HepG2 (cell line): ENCODE measurements around the gene PRDM10. TPM values are rescaled to one million over a fixed set of nuclear protein-coding genes. Genes with fewer than 3 reads are reported as not detected.

Experiments
- ARNT2 ChIP-seq: sonication (generic); formaldehyde crosslinking; IDR thresholded peaks from 2 replicates; pipeline ENCODE4 v1.8.0; 2022; ENCODE audit warnings: mild to moderate bottlenecking, low read depth, missing genetic modification reagents, moderate library complexity
- ASH2L ChIP-seq: fragments of 300-600, 200-600 bp; sonication (generic); IDR thresholded peaks from 2 replicates; pipeline ENCODE4 v1.7.0; 2017; ENCODE audit warnings: low read depth, mild to moderate bottlenecking, moderate library complexity, mixed read lengths, low read length; ENCODE audit not compliant: insufficient read length
- CSRNP2 ChIP-seq: sonication (generic); formaldehyde crosslinking; conservative IDR thresholded peaks from 2 replicates; pipeline ENCODE4 v1.8.0; 2022; ENCODE audit warnings: low read depth, missing genetic modification reagents
- ISX ChIP-seq: sonication (generic); formaldehyde crosslinking; conservative IDR thresholded peaks from 2 replicates; pipeline ENCODE4 v1.5.0; 2020; ENCODE audit warnings: missing genetic modification reagents
- MYPOP ChIP-seq: sonication (generic); formaldehyde crosslinking; IDR thresholded peaks from 2 replicates; pipeline ENCODE4 v1.8.1; 2023; ENCODE audit warnings: mild to moderate bottlenecking, moderate library complexity, missing genetic modification reagents
- PPARG ChIP-seq: conservative IDR thresholded peaks from 2 replicates; pipeline ENCODE4 v1.6.1; 2016; ENCODE audit warnings: missing biosample characterization, missing genetic modification reagents
- PRPF4 ChIP-seq: fragments of 200-400 bp; formaldehyde crosslinking; IDR thresholded peaks from 2 replicates; pipeline ENCODE4 v1.6.1; 2016; ENCODE audit warnings: low read length, low read depth; ENCODE audit not compliant: poor library complexity, severe bottlenecking
- RARG ChIP-seq: sonication (generic); formaldehyde crosslinking; IDR thresholded peaks from 2 replicates; pipeline ENCODE4 v1.4.0; 2020; ENCODE audit warnings: low read depth, mild to moderate bottlenecking, missing genetic modification reagents
- SP140L ChIP-seq: sonication (generic); formaldehyde crosslinking; IDR thresholded peaks from 2 replicates; pipeline ENCODE4 v1.4.0; 2020; ENCODE audit warnings: missing genetic modification reagents, borderline replicate concordance
- STAG1 ChIP-seq: sonication (generic); formaldehyde crosslinking; IDR thresholded peaks from 2 replicates; pipeline ENCODE4 v1.4.0; 2020; ENCODE audit warnings: missing genetic modification reagents
- STAT5B ChIP-seq: sonication (generic); formaldehyde crosslinking; IDR thresholded peaks from 2 replicates; pipeline ENCODE4 v1.4.0; 2020; ENCODE audit warnings: missing genetic modification reagents
- TFDP2 ChIP-seq: sonication (generic); formaldehyde crosslinking; IDR thresholded peaks from 2 replicates; pipeline ENCODE4 v1.4.0; 2020; ENCODE audit warnings: missing genetic modification reagents
- USF2 ChIP-seq, 2 experiments: sonication (generic) in 1 of 2; formaldehyde crosslinking in 1 of 2; IDR thresholded peaks; 2 replicates each; pipeline versions ENCODE4 v1.5.1 to v1.6.1; 2011 to 2020; ENCODE audit warnings: borderline replicate concordance in 1 of 2, low read depth in 1 of 2, low read length in 1 of 2, mild to moderate bottlenecking in 1 of 2, missing genetic modification reagents in 1 of 2, moderate library complexity in 1 of 2
- ZBTB42 ChIP-seq: sonication (generic); formaldehyde crosslinking; IDR thresholded peaks from 2 replicates; pipeline ENCODE4 v1.5.0; 2020; ENCODE audit warnings: mild to moderate bottlenecking, missing genetic modification reagents
- ZMYM3 ChIP-seq: sonication (generic); formaldehyde crosslinking; IDR thresholded peaks from 2 replicates; pipeline ENCODE4 v1.5.1; 2020; ENCODE audit warnings: mild to moderate bottlenecking, missing genetic modification reagents
- ZNF253 ChIP-seq: sonication (generic); formaldehyde crosslinking; IDR thresholded peaks from 2 replicates; pipeline ENCODE4 v1.8.0; 2022; ENCODE audit warnings: mild to moderate bottlenecking, missing genetic modification reagents, borderline replicate concordance
- ZNF3 ChIP-seq: IDR thresholded peaks from 2 replicates; pipeline ENCODE4 v1.7.0; 2017; ENCODE audit warnings: inconsistent platforms
- ZNF329 ChIP-seq: sonication (generic); formaldehyde crosslinking; IDR thresholded peaks from 2 replicates; pipeline ENCODE4 v1.9.0; 2021; ENCODE audit warnings: low read depth, mild to moderate bottlenecking, missing genetic modification reagents
- ZNF496 ChIP-seq: sonication (generic); formaldehyde crosslinking; IDR thresholded peaks from 2 replicates; pipeline ENCODE4 v1.8.1; 2023; ENCODE audit warnings: mild to moderate bottlenecking, moderate library complexity, missing genetic modification reagents; ENCODE audit not compliant: insufficient replicate concordance
- ZNF660 ChIP-seq: sonication (generic); formaldehyde crosslinking; IDR thresholded peaks from 2 replicates; pipeline ENCODE4 v1.5.1; 2020; ENCODE audit warnings: mild to moderate bottlenecking, low read depth, missing genetic modification reagents, borderline replicate concordance
- ZNF670 ChIP-seq: sonication (generic); formaldehyde crosslinking; IDR thresholded peaks from 2 replicates; pipeline ENCODE4 v1.8.0; 2022; ENCODE audit warnings: mild to moderate bottlenecking, missing genetic modification reagents, borderline replicate concordance
- polyA plus RNA-seq, 8 experiments: library from polyadenylated mRNA; depleted of rRNA in 3 of 8; stranded (reverse) in 7 of 8; unstranded in 1 of 8; fragments of >200 nt; fragmentation: Illumina TruSeq in 4 of 8; extraction: Trizol in 4 of 8; gene quantifications; 2 replicates each; pipeline versions ENCODE4 v1.2.1 to v1.2.3, GENCODE V29; 2011 to 2016; ENCODE audit warnings: low read depth in 4 of 8, missing spikeins in 1 of 8, mixed read lengths in 1 of 8; ENCODE audit not compliant: insufficient read depth in 1 of 8
- total RNA-seq, 5 experiments: library from RNA; depleted of rRNA; stranded (reverse); fragments of >200 nt; fragmentation: Illumina TruSeq; extraction: Trizol; gene quantifications; 2 replicates each; pipeline ENCODE4 v1.2.3, GENCODE V29; 2016; ENCODE audit warnings: low read depth in 1 of 5

Gene PRDM10
- total and polyA plus RNA-seq, 2 of the 13 experiments (the other 11 are each of a cell fraction or from before 2014, with no cell fraction given): 5.7 to 5.8 TPM

GRCh38 chr11:130002846-130003716 lies 446 bp upstream of the PRDM10 start (continued):
- TF ChIP-seq TFDP2 (CRISPR knock-in tag): peak; percentile 85
- TF ChIP-seq RARG: no peak
- 0 out of 2 replicates have a peak, but pooled peaks have one; percentile 30 for TF ChIP-seq STAT5B (CRISPR knock-in tag)
- no peak for TF ChIP-seq ZNF3 (CRISPR knock-in tag)
- no peak; the same call in 1 of the 2 replicates for TF ChIP-seq ZNF329
- no peak for TF ChIP-seq USF2 (IDR thresholded peaks at IDR 0.05; ENCODE audit: low read depth, low read length)
- TF ChIP-seq USF2 (CRISPR knock-in tag; IDR thresholded peaks at IDR 0.05; ENCODE audit: borderline replicate concordance): no peak
- no peak for TF ChIP-seq ZNF660 (CRISPR knock-in tag)
- 0 out of 2 replicates have a peak, but pooled peaks have one; percentile 62 for TF ChIP-seq SP140L (CRISPR knock-in tag)
- TF ChIP-seq ZNF496 (CRISPR knock-in tag): no peak
- peak; percentile 70 for TF ChIP-seq ASH2L
- TF ChIP-seq PPARG (CRISPR knock-in tag): peak; percentile 32
- TF ChIP-seq MYPOP (CRISPR knock-in tag): peak; percentile 95; the same call in 1 of the 2 replicates
- peak; percentile 89 for TF ChIP-seq ARNT2
- TF ChIP-seq ZBTB42 (CRISPR knock-in tag): peak; percentile 30; the same call in 1 of the 2 replicates
- TF ChIP-seq PRPF4: no peak
- no peak for TF ChIP-seq CSRNP2 (CRISPR knock-in tag)
- peak; percentile 80; the same call in 1 of the 2 replicates for TF ChIP-seq ISX (CRISPR knock-in tag)
- 0 out of 2 replicates have a peak, but pooled peaks have one; percentile 3 for TF ChIP-seq STAG1 (CRISPR knock-in tag)
- no peak for TF ChIP-seq ZMYM3 (CRISPR knock-in tag)
- no peak for TF ChIP-seq ZNF670 (CRISPR knock-in tag)
- no peak for TF ChIP-seq ZNF253 (CRISPR knock-in tag)
